ENCODE measurements around the gene MT1F. TPM values are rescaled to one million over a fixed set of nuclear protein-coding genes. Genes with fewer than 3 reads are reported as not detected.

MT1F gene
- total RNA-seq, 2 donors from 2014 or later = 3.4 TPM; not detected in 1

- 91 to 95% methylated on average over 5 of the region's 5 CpGs for WGBS, 2 experiments (ENCODE audit: insufficient coverage in 1 of 2, insufficient read length in 1 of 2)
- Histone ChIP-seq H3K27ac (ENCODE audit: low read depth, low read length) (no peak overlapping the region), H3K9me3 (ENCODE audit: control insufficient read depth, low read length) (peaks cover 10% of the 10 kb centered on the region), H3K4me3 (ENCODE audit: low read length) (no peak overlapping the region), H3K27me3 (ENCODE audit: control insufficient read depth, insufficient read depth, low read length, poor library complexity, severe bottlenecking) (no peaks in the 10 kb centered on the region), H3K4me1 (ENCODE audit: control insufficient read depth, insufficient read depth, low read length) (no peaks in the 10 kb centered on the region), H3K36me3 (ENCODE audit: control insufficient read depth, insufficient read depth, low read length) (no peaks in the 10 kb centered on the region), H3K9ac (ENCODE audit: extremely low read depth, low read length, poor library complexity, severe bottlenecking) (no peak overlapping the region)
- H3K9me3 Mint-ChIP-seq = peaks cover 13% of the 10 kb centered on the region
- H3K36me3 Mint-ChIP-seq (ENCODE audit: low read depth) = no peaks in the 10 kb centered on the region
- H3K4me3 Mint-ChIP-seq = no peak overlapping the region
- no peaks in the 10 kb centered on the region for H3K4me1 Mint-ChIP-seq
- H3K27me3 Mint-ChIP-seq (ENCODE audit: insufficient read depth) = peaks cover 3% of the 10 kb centered on the region
- peak; percentile 20 for DNase-seq
- no peak overlapping the region for H3K27ac Mint-ChIP-seq
- TF ChIP-seq, protein P1, sequence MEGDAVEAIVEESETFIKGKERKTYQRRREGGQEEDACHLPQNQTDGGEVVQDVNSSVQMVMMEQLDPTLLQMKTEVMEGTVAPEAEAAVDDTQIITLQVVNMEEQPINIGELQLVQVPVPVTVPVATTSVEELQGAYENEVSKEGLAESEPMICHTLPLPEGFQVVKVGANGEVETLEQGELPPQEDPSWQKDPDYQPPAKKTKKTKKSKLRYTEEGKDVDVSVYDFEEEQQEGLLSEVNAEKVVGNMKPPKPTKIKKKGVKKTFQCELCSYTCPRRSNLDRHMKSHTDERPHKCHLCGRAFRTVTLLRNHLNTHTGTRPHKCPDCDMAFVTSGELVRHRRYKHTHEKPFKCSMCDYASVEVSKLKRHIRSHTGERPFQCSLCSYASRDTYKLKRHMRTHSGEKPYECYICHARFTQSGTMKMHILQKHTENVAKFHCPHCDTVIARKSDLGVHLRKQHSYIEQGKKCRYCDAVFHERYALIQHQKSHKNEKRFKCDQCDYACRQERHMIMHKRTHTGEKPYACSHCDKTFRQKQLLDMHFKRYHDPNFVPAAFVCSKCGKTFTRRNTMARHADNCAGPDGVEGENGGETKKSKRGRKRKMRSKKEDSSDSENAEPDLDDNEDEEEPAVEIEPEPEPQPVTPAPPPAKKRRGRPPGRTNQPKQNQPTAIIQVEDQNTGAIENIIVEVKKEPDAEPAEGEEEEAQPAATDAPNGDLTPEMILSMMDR (conservative IDR thresholded peaks at IDR 0.05) = no peak
Measured at GRCh38 chr16:56697456-56698155, 39.8 kb downstream of the MT1F start.

DNA sequence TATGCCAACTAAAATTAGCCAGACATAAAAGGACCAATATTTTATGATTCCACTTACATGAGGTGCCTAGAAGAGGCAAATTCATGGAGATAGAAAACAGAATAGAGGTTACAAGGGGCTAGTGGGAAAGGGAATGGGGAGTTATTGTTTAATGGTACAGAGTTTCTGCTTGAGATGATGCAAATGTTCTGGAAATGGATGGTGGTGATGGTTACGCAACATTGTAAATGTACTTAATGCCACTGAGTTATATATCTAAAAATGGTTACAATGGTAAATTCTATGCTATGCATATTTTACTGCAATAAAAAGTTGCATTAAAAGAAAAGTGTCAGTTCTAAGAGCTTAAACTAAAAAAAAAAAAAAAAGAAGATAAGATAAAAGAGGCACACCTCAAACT lies 42.4 kb downstream of the MT1F start:
- no peaks in the 10 kb centered on the region for H3K27me3 ChIP-seq (ENCODE audit: control insufficient read depth, insufficient read depth, low read length, poor library complexity, severe bottlenecking)
- Mint-ChIP-seq H3K27ac (no peak overlapping the region), H3K9me3 (peaks cover 13% of the 10 kb centered on the region), H3K4me3 (no peak overlapping the region), H3K27me3 (ENCODE audit: insufficient read depth) (peaks cover 3% of the 10 kb centered on the region), H3K36me3 (ENCODE audit: low read depth) (no peaks in the 10 kb centered on the region), H3K4me1 (no peaks in the 10 kb centered on the region)
- H3K4me1 ChIP-seq (ENCODE audit: control insufficient read depth, insufficient read depth, low read length) = no peaks in the 10 kb centered on the region
- H3K36me3 ChIP-seq (ENCODE audit: control insufficient read depth, insufficient read depth, low read length) = no peaks in the 10 kb centered on the region
- H3K9ac ChIP-seq (ENCODE audit: extremely low read depth, low read length, poor library complexity, severe bottlenecking) = no peak overlapping the region
- 67% methylated on average over 1 of the region's 1 CpG; no CpG with 5 or more reads in 1 of the 2 experiments for WGBS, 2 experiments (ENCODE audit: insufficient coverage in 1 of 2, insufficient read length in 1 of 2)
- TF ChIP-seq, protein P1 (conservative IDR thresholded peaks at IDR 0.05) = no peak
- peaks cover 10% of the 10 kb centered on the region for H3K9me3 ChIP-seq (ENCODE audit: control insufficient read depth, low read length)
- no peak overlapping the region for H3K27ac ChIP-seq (ENCODE audit: low read depth, low read length)
- DNase-seq = no peak
- no peak overlapping the region for H3K4me3 ChIP-seq (ENCODE audit: low read length)

- TF ChIP-seq, protein P1 (conservative IDR thresholded peaks at IDR 0.05) = no peak
- Histone ChIP-seq H3K4me3 (ENCODE audit: low read length) (no peak overlapping the region), H3K36me3 (ENCODE audit: control insufficient read depth, insufficient read depth, low read length) (no peaks in the 10 kb centered on the region), H3K27ac (ENCODE audit: low read depth, low read length) (no peak overlapping the region), H3K9ac (ENCODE audit: extremely low read depth, low read length, poor library complexity, severe bottlenecking) (no peak overlapping the region), H3K27me3 (ENCODE audit: control insufficient read depth, insufficient read depth, low read length, poor library complexity, severe bottlenecking) (no peaks in the 10 kb centered on the region), H3K9me3 (ENCODE audit: control insufficient read depth, low read length) (peaks cover 10% of the 10 kb centered on the region), H3K4me1 (ENCODE audit: control insufficient read depth, insufficient read depth, low read length) (no peaks in the 10 kb centered on the region)
- Mint-ChIP-seq H3K27me3 (ENCODE audit: insufficient read depth) (peaks cover 3% of the 10 kb centered on the region), H3K9me3 (peaks cover 13% of the 10 kb centered on the region), H3K4me3 (no peak overlapping the region), H3K27ac (no peak overlapping the region), H3K36me3 (ENCODE audit: low read depth) (no peaks in the 10 kb centered on the region), H3K4me1 (no peaks in the 10 kb centered on the region)
- DNase-seq = no peak
- 95 to 100% methylated on average over 1 of the region's 1 CpG for WGBS, 2 experiments (ENCODE audit: insufficient coverage in 1 of 2, insufficient read length in 1 of 2)
Measured at GRCh38 chr16:56700631-56701030, 42.9 kb downstream of the MT1F start.

Measured in endodermal cell (in vitro differentiated cells).